Mucosa of descending colon (tissue), 3 donors: ENCODE results near the gene C17orf113. TPM values are rescaled to one million over a fixed set of nuclear protein-coding genes. Genes with fewer than 3 reads are reported as not detected.

Source experiments
- ATAC-seq: fragments of 200-7000 bp; cut with Tn5 transposase; one replicate; pipeline ENCODE4 v1.9.1; 2020; ENCODE audit warnings: mild to moderate bottlenecking, moderate library complexity
- DNase-seq, 3 donors: peaks; one replicate each; pipeline ENCODE4 v3.0.0-alpha.2; 2020
- H3K36me3 ChIP-seq: fragments of 200-600 bp; one replicate; pipeline ENCODE4 v1.8.0; 2021; ENCODE audit warnings: low read depth, mild to moderate bottlenecking
- H3K4me1 ChIP-seq: fragments of 200-600 bp; one replicate; pipeline ENCODE4 v1.8.0; 2021; ENCODE audit warnings: low read depth, mild to moderate bottlenecking
- H3K4me3 ChIP-seq: fragments of 200-600 bp; one replicate; pipeline ENCODE4 v1.8.0; 2021; ENCODE audit warnings: mild to moderate bottlenecking
- H3K9me3 ChIP-seq: fragments of 200-600 bp; one replicate; pipeline ENCODE4 v1.8.0; 2021; ENCODE audit warnings: mild to moderate bottlenecking
- CTCF ChIP-seq: fragments of 200-600 bp; IDR thresholded peaks from one replicate; pipeline ENCODE4 v1.8.0; 2022; ENCODE audit warnings: antibody characterized with exemption, mild to moderate bottlenecking
- intact Hi-C, 2 donors: fragments of 100-400 bp; cut with DNase I in 1 of 2; cut with micrococcal nuclease in 1 of 2; formaldehyde crosslinking; loops; one replicate each; pipeline versions ENCODE4 v1.11.0 to v1.11.1; 2022; cut with DNase I, micrococcal nuclease
- total RNA-seq, 3 donors: library from RNA; stranded (reverse); fragmentation: NEBNext Ultra II Directional in 2 of 3; extraction: Animal tissue kit (Norgen Biotek cat#: 25700) in 2 of 3; gene quantifications; one replicate each; pipeline versions ENCODE4 v1.2.1 to v1.2.4, GENCODE V29; 2021 to 2023
- donor health status: DM: no; HTN: no; CAD: no; lungs with moderate emphysema.
- donor health status: DM: no; HTN: no; CAD: no.
- donor health status: DM: no; HTN: yes; CAD: no.

The C17orf113 gene
- total RNA-seq, 3 donors from 2014 or later, result 1.2 to 3.8 (median 2.0) TPM

- intact Hi-C loops, result no loop called here
- H3K4me1 ChIP-seq, result no peaks in the 10 kb centered on the region
- H3K9me3 ChIP-seq, result no peaks in the 10 kb centered on the region
- TF ChIP-seq CTCF, result no peak
- H3K4me3 ChIP-seq, result no peak overlapping the region
- ATAC-seq, result no peak
- no peaks in the 10 kb centered on the region for H3K36me3 ChIP-seq
- DNase-seq, result no peak
Observed at GRCh38 chr17:42094375-42095069, 44.1 kb upstream of the C17orf113 start.

- H3K36me3 ChIP-seq, result no peaks in the 10 kb centered on the region
- no peak overlapping the region for H3K4me3 ChIP-seq
- ATAC-seq, result no peak
- no peaks in the 10 kb centered on the region for H3K4me1 ChIP-seq
- intact Hi-C loops, result no loop called here
- no peaks in the 10 kb centered on the region for H3K9me3 ChIP-seq
- no peak for TF ChIP-seq CTCF
- peak in 1 of 3 donors; percentile 30 for DNase-seq
Observed at GRCh38 chr17:42092939-42093338, 42.5 kb upstream of the C17orf113 start.

DNA sequence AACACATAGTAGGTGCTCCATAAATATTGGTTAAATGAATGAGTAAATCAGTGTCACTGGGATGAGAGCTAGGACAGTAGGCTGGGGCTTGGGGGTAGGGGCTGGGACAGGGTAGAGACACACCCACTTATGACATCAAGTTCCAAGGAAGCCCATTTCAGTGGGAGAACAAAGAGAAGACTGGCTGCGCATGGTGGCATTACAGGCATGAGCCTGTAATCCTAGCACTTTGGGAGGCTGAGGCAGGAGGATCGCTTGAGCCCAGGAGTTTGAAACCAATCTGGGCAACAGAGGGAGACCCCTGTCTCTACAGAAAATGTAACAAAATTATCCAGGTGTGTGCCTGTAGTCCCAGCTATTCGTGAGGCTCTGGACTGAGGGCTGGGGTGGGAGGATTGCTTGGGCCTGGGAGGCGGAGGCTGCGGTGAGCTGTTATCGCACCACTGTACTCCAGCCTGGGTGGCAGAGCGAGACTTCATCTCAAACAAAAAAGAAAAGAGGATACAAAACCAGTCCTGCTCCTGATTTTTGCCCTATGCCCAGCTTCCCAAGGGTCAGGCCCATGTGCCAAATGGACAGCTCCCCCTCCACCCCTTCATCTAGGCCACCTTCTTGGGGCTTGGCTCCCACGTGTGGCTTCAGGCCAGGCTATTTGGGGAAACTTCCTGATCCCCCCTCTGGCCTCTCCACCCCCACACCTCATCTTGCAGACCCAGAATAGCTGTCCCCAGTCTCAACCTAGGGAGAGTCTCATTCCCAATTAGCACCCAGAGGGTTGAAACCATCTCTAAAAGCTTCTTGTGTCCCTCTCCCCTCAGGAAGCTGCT is 40.8 kb upstream of the C17orf113 start:
- no peaks in the 10 kb centered on the region for H3K9me3 ChIP-seq
- intact Hi-C loops, result no loop called here
- ATAC-seq (no peak), DNase-seq (peak in 1 of 3 donors; percentile 2)
- no peak for TF ChIP-seq CTCF
- no peaks in the 10 kb centered on the region for H3K4me1 ChIP-seq
- no peak overlapping the region for H3K4me3 ChIP-seq
- no peaks in the 10 kb centered on the region for H3K36me3 ChIP-seq

DNA sequence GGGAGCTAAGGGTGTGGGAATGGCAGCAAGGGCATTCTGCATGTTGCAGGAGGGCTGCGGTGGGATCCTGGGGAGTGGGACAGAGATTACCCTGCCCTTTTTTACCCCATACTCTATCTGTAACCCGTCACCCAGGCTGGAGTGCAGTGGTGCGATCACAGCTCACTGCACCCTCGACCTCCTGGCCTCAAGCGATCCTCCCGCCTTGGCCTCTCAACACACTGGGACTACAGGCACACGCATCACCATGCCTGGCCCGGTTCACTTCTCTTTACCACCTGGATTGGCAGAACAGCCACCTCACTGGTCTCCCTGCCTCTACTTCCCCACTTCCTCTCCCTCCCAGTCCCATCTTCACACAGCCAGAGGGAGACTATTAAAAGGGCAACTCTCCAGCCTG is 38.3 kb upstream of the C17orf113 start:
- H3K36me3 ChIP-seq, result no peaks in the 10 kb centered on the region
- no peak for ATAC-seq
- H3K4me3 ChIP-seq, result no peak overlapping the region
- H3K4me1 ChIP-seq, result no peaks in the 10 kb centered on the region
- no peak for TF ChIP-seq CTCF
- no peaks in the 10 kb centered on the region for H3K9me3 ChIP-seq
- intact Hi-C loops, result no loop called here
- peak in 1 of 3 donors; percentile 15 for DNase-seq

GRCh38 chr17:42087736-42088705 is 37.6 kb upstream of the C17orf113 start:
- no peak overlapping the region for H3K4me3 ChIP-seq
- intact Hi-C loops, result no loop called here
- no peaks in the 10 kb centered on the region for H3K9me3 ChIP-seq
- TF ChIP-seq CTCF, result no peak
- DNase-seq (peak in 1 of 3 donors; percentile 40), ATAC-seq (peak; percentile 55)
- H3K4me1 ChIP-seq, result no peaks in the 10 kb centered on the region
- no peaks in the 10 kb centered on the region for H3K36me3 ChIP-seq
